CD4-positive, CD25-positive, alpha-beta regulatory T cell (primary cell): Measurements from ENCODE around the gene VSIG10L. TPM values are rescaled to one million over a fixed set of nuclear protein-coding genes. Genes with fewer than 3 reads are reported as not detected.
A peak's percentile ranks its signal among the peaks of the same experiment; 100 is the strongest.

Experiments used
- ATAC-seq, 2 donors: fragments of 150-1000 bp; cut with Tn5 transposase; one replicate each; pipeline ENCODE4 v1.10.0; 2021; ENCODE audit warnings: low read depth in 2 of 2, moderate number of reproducible peaks in 2 of 2, moderate library complexity in 1 of 2
- DNase-seq, 3 donors: peaks; one replicate each; pipeline versions ENCODE4 v3.0.0 to v3.0.0-alpha.2; 2012 to 2022; ENCODE audit warnings: mixed read lengths in 1 of 3
- H3K27ac ChIP-seq: one replicate; pipeline ENCODE4 v1.7.0; 2013; ENCODE audit warnings: mild to moderate bottlenecking, low read length; ENCODE audit not compliant: insufficient read depth, poor library complexity, severe bottlenecking
- H3K27me3 ChIP-seq: one replicate; pipeline ENCODE4 v1.7.0; 2013; ENCODE audit warnings: low read length; ENCODE audit not compliant: control insufficient read depth, insufficient read depth
- H3K36me3 ChIP-seq: one replicate; pipeline ENCODE4 v1.7.0; 2013; ENCODE audit warnings: mild to moderate bottlenecking, low read length, moderate library complexity; ENCODE audit not compliant: control insufficient read depth, insufficient read depth
- H3K4me1 ChIP-seq: 2 replicates; pipeline ENCODE4 v1.7.0; 2013; ENCODE audit warnings: mild to moderate bottlenecking, low read length; ENCODE audit not compliant: insufficient read depth, control insufficient read depth, poor library complexity, severe bottlenecking
- H3K4me3 ChIP-seq: one replicate; pipeline ENCODE4 v1.7.0; 2013; ENCODE audit warnings: low read depth, mild to moderate bottlenecking, low read length, moderate library complexity
- H3K9me3 ChIP-seq, 2 experiments: 1 replicate in 1 of 2; 2 replicates in 1 of 2; pipeline ENCODE4 v1.7.0; 2013; ENCODE audit warnings: low read length in 2 of 2, mild to moderate bottlenecking in 1 of 2, moderate library complexity in 1 of 2; ENCODE audit not compliant: control insufficient read depth in 2 of 2
- H3K27ac Mint-ChIP-seq, 3 donors: one replicate each; pipeline ENCODE4 v1.8.0; 2020 to 2022; ENCODE audit warnings: mild to moderate bottlenecking in 3 of 3, mixed read lengths in 3 of 3, moderate library complexity in 2 of 3
- H3K27me3 Mint-ChIP-seq: one replicate; pipeline ENCODE4 v1.8.0; 2022; ENCODE audit warnings: mild to moderate bottlenecking, mixed read lengths
- H3K36me3 Mint-ChIP-seq: one replicate; pipeline ENCODE4 v1.8.0; 2020; ENCODE audit warnings: mixed read lengths
- H3K4me1 Mint-ChIP-seq, 4 donors: one replicate each; pipeline ENCODE4 v1.8.0; 2020 to 2022; ENCODE audit warnings: mixed read lengths in 4 of 4, mild to moderate bottlenecking in 1 of 4
- H3K4me3 Mint-ChIP-seq, 4 donors: one replicate each; pipeline ENCODE4 v1.8.0; 2020 to 2022; ENCODE audit warnings: mild to moderate bottlenecking in 4 of 4, mixed read lengths in 4 of 4, moderate library complexity in 3 of 4
- H3K9me3 Mint-ChIP-seq, 7 donors: one replicate each; pipeline ENCODE4 v1.8.0; 2020 to 2022; ENCODE audit warnings: mixed read lengths in 7 of 7, mild to moderate bottlenecking in 3 of 7, moderate library complexity in 2 of 7
- polyA plus RNA-seq, 4 donors: library from polyadenylated mRNA; unstranded; fragments of 300-500 nt; fragmentation: Illumina TruSeq; gene quantifications; one replicate each; pipeline ENCODE4 v1.2.3, GENCODE V29; 2021
- total RNA-seq: library from RNA; stranded (reverse); gene quantifications from one replicate; pipeline ENCODE4 v1.2.3, GENCODE V29; 2022

Gene VSIG10L
- total and polyA plus RNA-seq, 5 donors from 2014 or later, result 0.15 to 0.37 (median 0.27) TPM; not detected in 2

- Mint-ChIP-seq H3K9me3 (peaks cover 0 to 6% (median 0%) of the 10 kb centered on the region in 7 donors), H3K4me1 (peaks cover 0 to 9% (median 3%) of the 10 kb centered on the region in 4 donors), H3K27ac (peak overlapping the region in 1 of 3 donors; percentile 1), H3K36me3 (peaks cover 12% of the 10 kb centered on the region), H3K4me3 (no peak overlapping the region), H3K27me3 (peaks cover 50% of the 10 kb centered on the region)
- ATAC-seq (no peak), DNase-seq (no peak)
- no peaks in the 10 kb centered on the region for H3K9me3 ChIP-seq
- H3K36me3 ChIP-seq, result no peaks in the 10 kb centered on the region
- H3K27me3 ChIP-seq, result peaks cover 2% of the 10 kb centered on the region
- peaks cover 14% of the 10 kb centered on the region for H3K4me1 ChIP-seq
- no peak overlapping the region for H3K27ac ChIP-seq
- no peak overlapping the region for H3K4me3 ChIP-seq
Observed at GRCh38 chr19:51331716-51332115, 10.2 kb downstream of the VSIG10L start.

- Mint-ChIP-seq H3K4me1 (peaks cover 0 to 11% (median 3%) of the 10 kb centered on the region in 4 donors), H3K27me3 (peaks cover 52% of the 10 kb centered on the region), H3K9me3 (peaks cover 0 to 6% (median 0%) of the 10 kb centered on the region in 7 donors), H3K27ac (no peak overlapping the region), H3K4me3 (no peak overlapping the region), H3K36me3 (peaks cover 12% of the 10 kb centered on the region)
- H3K27ac ChIP-seq, result no peak overlapping the region
- H3K4me3 ChIP-seq, result no peak overlapping the region
- H3K36me3 ChIP-seq, result no peaks in the 10 kb centered on the region
- ATAC-seq, result no peak
- H3K4me1 ChIP-seq, result peaks cover 14% of the 10 kb centered on the region
- H3K27me3 ChIP-seq, result peaks cover 3% of the 10 kb centered on the region
- H3K9me3 ChIP-seq, result no peaks in the 10 kb centered on the region
- no peak for DNase-seq
Observed at GRCh38 chr19:51331193-51331592, 10.7 kb downstream of the VSIG10L start.

- no peak overlapping the region for H3K27ac ChIP-seq
- Mint-ChIP-seq H3K27me3 (peaks cover 57% of the 10 kb centered on the region), H3K4me1 (peaks cover 0 to 15% (median 3%) of the 10 kb centered on the region in 4 donors), H3K36me3 (peaks cover 12% of the 10 kb centered on the region), H3K9me3 (peaks cover 0 to 6% (median 0%) of the 10 kb centered on the region in 7 donors), H3K27ac (no peak overlapping the region), H3K4me3 (no peak overlapping the region)
- H3K36me3 ChIP-seq, result no peaks in the 10 kb centered on the region
- H3K9me3 ChIP-seq, result no peaks in the 10 kb centered on the region
- peaks cover 14% of the 10 kb centered on the region for H3K4me1 ChIP-seq
- DNase-seq (no peak), ATAC-seq (no peak)
- H3K4me3 ChIP-seq, result no peak overlapping the region
- peaks cover 7% of the 10 kb centered on the region for H3K27me3 ChIP-seq
Observed at GRCh38 chr19:51330366-51330765, 11.6 kb downstream of the VSIG10L start.

- Histone ChIP-seq H3K27ac (no peak overlapping the region), H3K27me3 (peaks cover 7% of the 10 kb centered on the region), H3K4me1 (peaks cover 14% of the 10 kb centered on the region), H3K36me3 (no peaks in the 10 kb centered on the region), H3K9me3 (no peaks in the 10 kb centered on the region), H3K4me3 (no peak overlapping the region)
- H3K36me3 Mint-ChIP-seq, result peaks cover 12% of the 10 kb centered on the region
- no peak for ATAC-seq
- no peak overlapping the region for H3K27ac Mint-ChIP-seq
- peak overlapping the region in 1 of 4 donors; percentile 41 for H3K4me3 Mint-ChIP-seq
- H3K27me3 Mint-ChIP-seq, result peaks cover 58% of the 10 kb centered on the region
- peaks cover 0 to 6% (median 0%) of the 10 kb centered on the region in 7 donors for H3K9me3 Mint-ChIP-seq
- peaks cover 0 to 15% (median 3%) of the 10 kb centered on the region in 4 donors for H3K4me1 Mint-ChIP-seq
- DNase-seq, result no peak
Observed at GRCh38 chr19:51329411-51329810, 12.5 kb downstream of the VSIG10L start.

GRCh38 chr19:51327066-51328001 is 14.6 kb downstream of the VSIG10L start:
- Mint-ChIP-seq H3K9me3 (peaks cover 0 to 7% (median 1%) of the 10 kb centered on the region in 7 donors), H3K27ac (no peak overlapping the region), H3K4me1 (peaks cover 0 to 15% (median 3%) of the 10 kb centered on the region in 4 donors), H3K4me3 (peak overlapping the region in 3 of 4 donors; percentile 33 to 52 (median 39)), H3K36me3 (peaks cover 12% of the 10 kb centered on the region), H3K27me3 (peaks cover 74% of the 10 kb centered on the region)
- no peaks in the 10 kb centered on the region for H3K36me3 ChIP-seq
- no peak overlapping the region for H3K4me3 ChIP-seq
- no peak overlapping the region for H3K27ac ChIP-seq
- ATAC-seq (peak; percentile 54 to 62), DNase-seq (peak; percentile 20 to 70 (median 37))
- H3K9me3 ChIP-seq, result no peaks in the 10 kb centered on the region
- H3K4me1 ChIP-seq, result peaks cover 14% of the 10 kb centered on the region
- H3K27me3 ChIP-seq, result peaks cover 7% of the 10 kb centered on the region

GRCh38 chr19:51326216-51327065 is 15.5 kb downstream of the VSIG10L start:
- H3K4me3 Mint-ChIP-seq, result peak overlapping the region in 1 of 4 donors; percentile 31
- H3K4me1 Mint-ChIP-seq, result peaks cover 0 to 15% (median 3%) of the 10 kb centered on the region in 4 donors
- no peaks in the 10 kb centered on the region for H3K9me3 ChIP-seq
- H3K4me1 ChIP-seq, result peaks cover 14% of the 10 kb centered on the region
- DNase-seq (no peak), ATAC-seq (no peak)
- peaks cover 7% of the 10 kb centered on the region for H3K36me3 Mint-ChIP-seq
- H3K27ac Mint-ChIP-seq, result no peak overlapping the region
- no peak overlapping the region for H3K27ac ChIP-seq
- peaks cover 0 to 7% (median 1%) of the 10 kb centered on the region in 7 donors for H3K9me3 Mint-ChIP-seq
- H3K36me3 ChIP-seq, result no peaks in the 10 kb centered on the region
- H3K27me3 ChIP-seq, result peaks cover 7% of the 10 kb centered on the region
- no peak overlapping the region for H3K4me3 ChIP-seq
- peaks cover 65% of the 10 kb centered on the region for H3K27me3 Mint-ChIP-seq

GRCh38 chr19:51325161-51325976 is 16.6 kb downstream of the VSIG10L start:
- H3K36me3 Mint-ChIP-seq, result peaks cover under 1% of the 10 kb centered on the region
- ATAC-seq, result no peak
- no peak overlapping the region for H3K4me3 Mint-ChIP-seq
- no peak for DNase-seq
- H3K27ac ChIP-seq, result no peak overlapping the region
- H3K4me3 ChIP-seq, result no peak overlapping the region
- peaks cover 14% of the 10 kb centered on the region for H3K4me1 ChIP-seq
- peaks cover 59% of the 10 kb centered on the region for H3K27me3 Mint-ChIP-seq
- H3K27me3 ChIP-seq, result peaks cover 7% of the 10 kb centered on the region
- no peak overlapping the region for H3K27ac Mint-ChIP-seq
- peaks cover 0 to 5% (median 2%) of the 10 kb centered on the region in 7 donors for H3K9me3 Mint-ChIP-seq
- H3K9me3 ChIP-seq, result no peaks in the 10 kb centered on the region
- H3K36me3 ChIP-seq, result no peaks in the 10 kb centered on the region
- peaks cover 0 to 15% (median 4%) of the 10 kb centered on the region in 4 donors for H3K4me1 Mint-ChIP-seq
